Endometrium (tissue), 2 donors: ENCODE results near the gene OR5AS1.
"Not testable (repeated sequence)": the region's sequence is repeated elsewhere in the genome, so short reads cannot be mapped to it uniquely, and the experiment has no call there.

Source experiments
- FAIRE-seq: peaks from 2 replicates; lab custom pipeline; 2012; peaks lifted over from hg19 to GRCh38; lab: Jason Lieb, UNC
- donor health status: control.
- donor health status: control.

Gene OR5AS1

DNA sequence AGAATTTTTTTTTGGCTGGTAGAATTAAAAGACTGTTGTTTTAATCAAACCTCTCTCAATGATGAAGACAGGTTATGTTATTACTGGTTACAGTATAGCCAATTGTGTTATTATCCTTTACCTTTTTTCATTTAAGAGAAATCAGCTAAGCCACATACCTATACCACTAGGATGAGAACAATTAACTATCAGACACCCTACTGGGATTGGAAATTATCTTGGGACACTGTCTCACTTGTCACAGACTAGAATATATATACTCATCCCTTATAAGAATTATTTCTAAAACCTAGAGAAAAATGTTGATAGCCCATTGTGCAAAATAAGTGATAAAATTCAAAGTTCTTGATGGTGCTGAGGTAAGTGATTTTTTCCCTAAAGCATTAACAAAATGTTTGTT, at the start of gene OR5AS1:
TSS of gene OR5AS1 (plus strand) at position 301 of the 400 bp plus-strand sequence. CDS start 2,765 bp downstream, outside the sequence.
- FAIRE-seq = no peak

DNA sequence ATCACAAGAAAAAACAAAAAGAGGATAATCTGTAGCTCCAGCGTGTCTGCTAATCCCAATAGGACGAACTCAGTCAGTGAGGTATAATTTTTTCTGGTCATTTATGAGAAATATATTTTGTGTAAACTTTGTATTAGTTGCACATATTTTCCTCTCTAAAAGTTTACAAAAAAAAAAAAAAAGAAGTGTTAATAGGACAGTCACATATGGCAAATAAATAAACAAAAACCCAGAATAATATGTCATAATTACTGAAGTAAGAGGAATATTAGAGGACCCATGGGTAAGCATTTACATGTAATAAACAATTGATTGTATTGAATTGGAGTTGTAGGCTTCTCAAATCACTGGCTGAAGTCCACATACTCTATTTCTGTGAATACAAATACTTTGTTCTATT, 32.9 kb upstream of the OR5AS1 start, which contains the start of gene OR5F1:
TSS of gene OR5F1 (minus strand) at position 101 of the 400 bp plus-strand sequence. CDS start at position 101, 0 bp downstream.
- FAIRE-seq = no peak

DNA sequence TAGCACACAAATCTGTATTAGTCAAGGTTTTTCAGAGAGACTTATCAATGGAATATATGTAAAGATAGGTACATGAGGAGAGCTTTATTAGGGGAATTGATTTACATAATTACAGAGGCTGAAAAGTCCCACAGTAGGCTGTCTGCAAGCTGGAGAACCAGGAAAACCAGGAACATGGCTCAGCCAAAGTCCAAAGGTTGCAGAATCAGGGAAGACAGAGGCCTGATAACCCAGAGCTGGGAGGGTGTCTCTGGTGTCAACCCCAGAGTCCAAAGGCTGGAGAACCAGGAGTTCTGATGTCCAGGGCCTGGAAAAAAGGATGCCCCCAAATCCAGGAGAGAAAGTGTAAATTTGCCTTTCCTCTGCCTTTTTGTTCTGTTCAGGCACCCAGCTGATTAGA, 16.7 kb upstream of the OR5AS1 start:
- FAIRE-seq = no peak

DNA sequence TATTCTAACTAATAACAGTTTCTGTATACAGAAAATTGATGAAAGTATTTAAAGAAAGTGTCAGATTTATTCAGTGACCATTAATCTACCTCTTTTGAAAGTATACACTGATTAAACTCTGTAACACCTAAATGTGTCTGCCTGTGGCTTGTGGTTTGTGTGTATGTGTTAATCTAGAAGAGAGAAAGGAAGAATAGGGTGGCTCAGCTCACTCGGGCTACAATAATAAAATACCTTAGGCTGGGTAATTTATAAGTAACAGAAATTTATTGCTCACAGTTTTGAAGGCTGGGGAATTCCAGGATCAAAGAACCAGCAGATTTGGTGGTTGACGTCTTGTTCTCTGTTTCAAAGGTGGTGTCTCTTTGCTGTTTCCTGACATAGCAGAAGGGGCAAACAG, 13.6 kb upstream of the OR5AS1 start:
- no peak for FAIRE-seq

DNA sequence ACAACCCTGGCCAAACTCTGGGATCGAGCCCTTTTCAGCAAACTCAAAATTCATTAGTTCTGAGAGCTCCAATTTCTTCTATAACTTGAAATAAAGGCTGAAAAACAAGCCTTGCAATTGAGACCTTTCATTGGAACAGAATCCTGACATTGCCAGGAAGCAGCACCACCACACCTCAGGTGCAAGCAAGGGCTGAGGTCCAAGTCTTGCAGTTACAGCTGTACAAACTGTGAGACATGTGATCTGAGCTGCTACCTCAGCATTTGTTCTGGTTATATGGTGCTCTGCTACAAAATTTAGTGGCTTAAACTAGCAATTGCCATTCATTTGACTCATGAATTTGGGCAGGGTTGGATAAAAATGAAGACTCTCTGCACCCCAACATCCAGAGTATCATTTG, 18.1 kb downstream of the OR5AS1 start:
- no peak for FAIRE-seq

DNA sequence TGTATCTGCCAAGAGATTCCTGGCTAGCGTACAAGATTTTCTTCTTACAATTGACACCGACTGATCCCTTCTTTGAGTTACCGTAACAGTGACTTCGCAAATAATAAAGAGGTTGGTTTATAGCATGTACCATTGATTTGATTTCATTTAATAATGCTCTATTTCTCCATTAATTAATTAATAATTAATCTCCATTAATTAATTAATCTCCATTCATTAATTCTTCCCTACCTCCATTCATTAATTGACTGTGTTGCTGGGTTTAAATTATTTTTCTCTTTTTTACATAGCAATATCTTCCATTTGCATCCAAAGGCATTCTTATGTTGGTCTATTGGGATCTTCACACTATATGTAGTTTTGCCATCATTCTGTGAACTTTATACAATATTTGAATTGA, 21.0 kb downstream of the OR5AS1 start:
- FAIRE-seq = no peak

DNA sequence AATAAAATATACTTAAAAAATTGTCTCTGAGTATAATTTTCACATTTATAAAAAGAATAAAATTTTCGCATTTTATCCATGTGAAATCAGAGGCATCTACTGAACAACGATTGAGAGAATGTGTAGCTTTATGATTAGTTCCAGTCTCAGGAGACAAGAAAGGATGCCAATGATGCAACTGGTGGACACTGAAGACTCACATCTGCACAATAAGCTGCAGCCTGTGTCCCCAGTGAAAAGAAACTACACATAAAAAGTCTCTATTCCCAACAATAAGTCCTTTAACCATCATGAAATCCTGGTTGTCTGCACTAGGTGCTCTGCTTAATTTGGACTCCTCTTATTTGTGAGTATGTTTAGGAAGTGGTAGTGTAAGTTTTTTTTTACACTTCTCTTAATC, 22.0 kb downstream of the OR5AS1 start:
- no peak for FAIRE-seq

DNA sequence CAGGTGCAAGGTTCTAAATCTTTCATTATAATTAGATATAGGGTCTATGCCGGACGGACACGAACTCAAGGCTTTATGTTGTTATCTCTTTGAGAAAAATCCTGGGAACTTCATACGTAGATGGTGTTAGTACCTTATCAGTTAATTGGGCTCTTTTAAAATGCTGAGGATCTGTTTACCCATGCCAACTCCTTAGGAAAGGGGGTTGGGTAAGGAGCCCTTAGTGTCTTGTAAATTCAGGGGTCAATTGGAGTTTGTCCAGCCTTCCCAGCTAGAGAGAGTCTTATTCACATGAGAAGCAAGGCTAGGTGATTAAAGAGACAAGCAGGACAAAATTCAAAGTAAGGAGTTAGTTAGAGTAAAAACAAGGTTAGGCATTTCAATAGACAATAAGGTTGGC, 28.9 kb downstream of the OR5AS1 start:
- not testable (repeated sequence) for FAIRE-seq

DNA sequence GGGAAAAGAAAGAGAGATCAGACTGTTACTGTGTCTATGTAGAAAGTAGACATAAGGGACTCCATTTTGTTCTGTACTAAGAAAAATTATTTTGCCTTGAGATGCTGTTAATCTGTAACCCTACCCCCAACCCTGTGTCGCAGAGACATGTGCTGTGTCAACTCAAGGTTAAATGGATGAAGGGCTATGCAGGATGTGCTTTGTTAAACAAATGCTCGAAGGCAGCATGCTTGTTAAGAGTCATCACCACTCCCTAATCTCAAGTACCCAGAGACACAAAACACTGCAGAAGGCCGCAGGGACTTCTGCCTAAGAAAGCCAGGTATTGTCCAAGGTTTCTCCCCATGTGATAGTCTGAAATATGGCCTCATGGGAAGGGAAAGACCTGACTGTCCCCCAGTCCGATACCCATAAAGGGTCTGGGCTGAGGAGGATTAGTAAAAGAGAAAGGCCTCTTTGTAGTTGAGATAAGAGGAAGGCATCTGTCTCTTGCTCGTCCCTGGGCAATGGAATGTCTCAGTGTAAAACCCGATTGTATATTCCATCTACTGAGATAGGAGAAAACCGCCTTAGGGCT, 30.3 kb downstream of the OR5AS1 start:
- not testable (repeated sequence) for FAIRE-seq

DNA sequence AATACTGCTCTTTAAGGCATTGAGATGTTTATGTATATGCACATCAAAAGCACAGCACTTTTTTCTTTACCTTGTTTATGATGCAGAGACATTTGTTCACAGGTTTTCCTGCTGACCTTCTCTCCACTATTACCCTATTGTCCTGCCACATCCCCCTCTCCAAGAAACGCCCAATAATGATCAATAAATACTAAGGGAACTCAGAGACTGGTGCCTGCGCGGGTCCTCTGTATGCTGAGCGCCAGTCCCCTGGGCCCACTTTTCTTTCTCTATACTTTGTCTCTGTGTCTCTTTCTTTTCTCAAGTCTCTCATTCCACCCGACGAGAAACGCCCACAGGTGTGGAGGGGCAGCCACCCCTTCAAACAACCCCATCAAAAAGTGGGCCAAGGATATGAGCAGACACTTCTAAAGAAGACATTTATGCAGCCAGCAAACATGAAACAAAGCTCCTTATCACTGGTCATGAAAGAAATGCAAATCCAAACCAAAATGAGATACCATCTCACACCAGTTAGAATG, 30.9 kb downstream of the OR5AS1 start:
- FAIRE-seq = not testable (repeated sequence)

DNA sequence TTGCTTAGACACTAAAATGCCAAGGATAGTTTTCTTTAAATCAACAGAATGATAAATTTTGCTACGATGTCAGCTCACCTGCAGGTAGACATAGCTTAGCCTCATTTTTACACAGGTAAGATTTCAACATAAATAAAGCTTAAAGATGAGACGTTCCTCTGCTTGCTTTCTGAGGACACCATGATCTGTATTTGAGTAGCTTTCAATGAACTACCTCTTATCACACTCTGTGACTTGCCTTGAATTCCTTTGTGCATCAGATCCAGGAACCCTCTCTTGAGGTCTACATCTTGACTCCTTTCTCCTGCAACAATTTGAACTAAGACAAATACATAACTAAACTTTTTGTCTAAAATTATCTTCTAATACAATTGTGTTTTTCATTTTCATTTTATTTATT, 39.5 kb downstream of the OR5AS1 start:
- FAIRE-seq = no peak
